ENCODE results near the gene ARHGAP18. TPM values are rescaled to one million over a fixed set of nuclear protein-coding genes. Genes with fewer than 3 reads are reported as not detected.

ARHGAP18 gene
- total RNA-seq, 4 donors from 2014 or later = 29.1 to 47.2 (median 38.5) TPM

DNA sequence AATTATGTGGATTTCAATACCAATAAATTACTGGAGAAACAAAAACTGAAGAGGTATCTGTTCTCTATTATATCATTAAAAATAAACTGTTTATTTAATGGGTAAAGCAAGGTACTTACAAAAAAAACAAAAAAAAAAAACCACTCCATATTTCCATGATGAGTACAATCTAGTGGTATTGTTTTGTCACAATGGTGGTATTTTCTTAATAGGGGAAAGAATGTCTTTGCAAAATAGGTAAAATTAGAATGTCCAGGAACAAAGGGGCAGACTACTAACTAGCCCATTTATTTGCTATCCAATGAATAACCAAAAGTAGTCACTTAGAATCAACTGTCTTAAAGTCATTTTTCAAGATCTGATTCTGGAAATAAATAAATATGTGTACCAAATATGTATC lies 92.0 kb downstream of the ARHGAP18 start:
- no peak for ATAC-seq (ENCODE audit: low FRiP score)
- no peak for DNase-seq (ENCODE audit: low spot score)
- TF ChIP-seq, protein P1, sequence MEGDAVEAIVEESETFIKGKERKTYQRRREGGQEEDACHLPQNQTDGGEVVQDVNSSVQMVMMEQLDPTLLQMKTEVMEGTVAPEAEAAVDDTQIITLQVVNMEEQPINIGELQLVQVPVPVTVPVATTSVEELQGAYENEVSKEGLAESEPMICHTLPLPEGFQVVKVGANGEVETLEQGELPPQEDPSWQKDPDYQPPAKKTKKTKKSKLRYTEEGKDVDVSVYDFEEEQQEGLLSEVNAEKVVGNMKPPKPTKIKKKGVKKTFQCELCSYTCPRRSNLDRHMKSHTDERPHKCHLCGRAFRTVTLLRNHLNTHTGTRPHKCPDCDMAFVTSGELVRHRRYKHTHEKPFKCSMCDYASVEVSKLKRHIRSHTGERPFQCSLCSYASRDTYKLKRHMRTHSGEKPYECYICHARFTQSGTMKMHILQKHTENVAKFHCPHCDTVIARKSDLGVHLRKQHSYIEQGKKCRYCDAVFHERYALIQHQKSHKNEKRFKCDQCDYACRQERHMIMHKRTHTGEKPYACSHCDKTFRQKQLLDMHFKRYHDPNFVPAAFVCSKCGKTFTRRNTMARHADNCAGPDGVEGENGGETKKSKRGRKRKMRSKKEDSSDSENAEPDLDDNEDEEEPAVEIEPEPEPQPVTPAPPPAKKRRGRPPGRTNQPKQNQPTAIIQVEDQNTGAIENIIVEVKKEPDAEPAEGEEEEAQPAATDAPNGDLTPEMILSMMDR (IDR thresholded peaks at IDR 0.05) = no peak

- ATAC-seq (ENCODE audit: low FRiP score) (no peak), DNase-seq (ENCODE audit: low spot score) (no peak)
- TF ChIP-seq, protein P1 (IDR thresholded peaks at IDR 0.05) = no peak
These were observed 94.5 kb downstream of the ARHGAP18 start for GRCh38 chr6:129615496-129615895.

GRCh38 chr6:129615020-129615419 lies 95.0 kb downstream of the ARHGAP18 start:
- DNase-seq (ENCODE audit: low spot score) (no peak), ATAC-seq (ENCODE audit: low FRiP score) (no peak)
- TF ChIP-seq, protein P1 (IDR thresholded peaks at IDR 0.05) = no peak

- ATAC-seq (ENCODE audit: low FRiP score) = no peak
- TF ChIP-seq, protein P1 (IDR thresholded peaks at IDR 0.05) = no peak
- no peak for DNase-seq (ENCODE audit: low spot score)
These were observed 95.5 kb downstream of the ARHGAP18 start for GRCh38 chr6:129614464-129614863.

GRCh38 chr6:129612440-129612839 lies 97.5 kb downstream of the ARHGAP18 start:
- TF ChIP-seq, protein P1 (IDR thresholded peaks at IDR 0.05) = no peak
- DNase-seq (ENCODE audit: low spot score) = no peak
- ATAC-seq (ENCODE audit: low FRiP score) = no peak

DNA sequence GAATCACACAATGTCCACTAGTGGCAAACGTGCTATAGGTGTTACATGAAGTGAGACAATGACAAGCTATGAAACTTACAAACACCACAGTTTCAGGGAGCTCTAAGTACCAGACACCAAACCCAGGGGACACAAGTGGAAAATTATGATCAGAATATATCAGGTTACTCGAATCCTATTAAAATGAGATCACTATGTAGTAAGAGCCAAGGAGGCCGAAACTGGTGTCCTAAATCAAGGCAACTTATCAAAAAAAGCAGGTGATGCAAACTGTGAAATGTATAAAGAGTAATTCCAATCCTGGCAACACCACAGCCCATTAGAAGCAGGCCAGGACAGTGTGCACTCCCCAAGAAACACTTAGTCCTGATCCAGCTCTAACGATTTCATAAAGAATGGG lies 100.3 kb downstream of the ARHGAP18 start:
- DNase-seq (ENCODE audit: low spot score) (no peak), ATAC-seq (ENCODE audit: low FRiP score) (no peak)
- TF ChIP-seq, protein P1 (IDR thresholded peaks at IDR 0.05) = no peak

DNA sequence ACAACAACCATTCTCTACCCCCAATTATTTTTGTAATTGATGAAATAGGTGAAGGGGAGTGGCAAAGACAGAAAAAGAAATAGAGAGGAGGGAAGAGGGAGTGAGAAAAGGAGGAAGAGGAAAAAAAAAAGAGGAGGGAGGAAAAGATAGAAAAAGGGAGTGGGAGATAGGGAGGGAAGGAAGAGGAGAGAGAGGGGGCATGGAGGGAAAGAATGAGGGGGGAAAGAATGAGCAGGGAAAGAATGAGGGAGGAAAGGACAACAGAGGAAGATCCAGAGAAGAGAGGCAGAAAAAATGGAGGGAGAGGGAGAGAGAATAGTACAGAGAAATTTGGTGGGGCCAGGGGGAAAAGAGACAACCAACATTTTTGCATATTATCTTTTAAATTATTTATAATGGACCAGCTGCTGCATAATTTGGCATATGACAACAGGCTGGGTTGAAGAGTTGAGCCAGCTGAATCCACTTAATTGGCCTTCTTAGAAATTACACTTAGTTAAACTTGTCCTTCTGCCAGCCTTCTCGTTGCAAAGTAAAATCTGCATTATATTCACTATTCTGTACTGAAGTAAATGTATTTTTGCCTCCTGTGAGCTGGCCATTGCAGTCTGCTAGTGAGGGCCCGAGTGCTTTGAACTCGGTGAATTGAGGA lies 101.0 kb downstream of the ARHGAP18 start:
- ATAC-seq (ENCODE audit: low FRiP score) = no peak
- TF ChIP-seq, protein P1 (IDR thresholded peaks at IDR 0.05) = no peak
- no peak for DNase-seq (ENCODE audit: low spot score)
